Retinal pigment epithelial cell (primary cell): Measurements from ENCODE around the gene PAX8.

Source experiments
- DNase-seq: peaks from one replicate; pipeline ENCODE4 v3.0.0-alpha.2; 2010; ENCODE audit warnings: low read depth
- H3K4me3 ChIP-seq: 2 replicates; pipeline ENCODE4 v1.5.1; 2011; ENCODE audit warnings: mild to moderate bottlenecking, low read length, control low read depth, moderate library complexity
- TF ChIP-seq, protein P1 (sequence below): conservative IDR thresholded peaks from 2 replicates; pipeline ENCODE4 v1.5.1; 2011; ENCODE audit warnings: low read depth, low read length, control low read depth, inconsistent platforms

The PAX8 gene

DNA sequence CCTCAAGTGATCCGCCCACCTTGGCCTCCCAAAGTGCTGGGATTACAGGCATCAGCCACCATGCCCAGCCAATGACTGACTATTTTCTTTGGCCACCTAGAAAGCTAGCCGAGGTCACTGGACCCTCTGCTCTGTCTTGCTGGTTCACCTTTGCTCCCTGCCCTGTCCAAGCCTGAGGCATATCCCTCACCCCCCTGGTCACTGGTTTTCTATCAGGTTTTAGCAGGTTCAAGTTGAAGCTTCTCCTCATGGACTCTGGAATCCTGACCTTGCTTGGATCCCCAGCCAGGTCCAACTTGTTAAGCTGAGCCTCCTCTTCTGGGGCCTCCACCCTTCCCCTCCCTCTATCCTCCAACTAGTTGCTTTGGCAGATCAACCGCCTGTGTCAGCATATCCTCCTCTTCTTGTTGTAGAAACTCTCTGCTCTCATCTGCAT is 33.4 kb downstream of the PAX8 start:
- DNase-seq, result no peak
- TF ChIP-seq, protein P1, sequence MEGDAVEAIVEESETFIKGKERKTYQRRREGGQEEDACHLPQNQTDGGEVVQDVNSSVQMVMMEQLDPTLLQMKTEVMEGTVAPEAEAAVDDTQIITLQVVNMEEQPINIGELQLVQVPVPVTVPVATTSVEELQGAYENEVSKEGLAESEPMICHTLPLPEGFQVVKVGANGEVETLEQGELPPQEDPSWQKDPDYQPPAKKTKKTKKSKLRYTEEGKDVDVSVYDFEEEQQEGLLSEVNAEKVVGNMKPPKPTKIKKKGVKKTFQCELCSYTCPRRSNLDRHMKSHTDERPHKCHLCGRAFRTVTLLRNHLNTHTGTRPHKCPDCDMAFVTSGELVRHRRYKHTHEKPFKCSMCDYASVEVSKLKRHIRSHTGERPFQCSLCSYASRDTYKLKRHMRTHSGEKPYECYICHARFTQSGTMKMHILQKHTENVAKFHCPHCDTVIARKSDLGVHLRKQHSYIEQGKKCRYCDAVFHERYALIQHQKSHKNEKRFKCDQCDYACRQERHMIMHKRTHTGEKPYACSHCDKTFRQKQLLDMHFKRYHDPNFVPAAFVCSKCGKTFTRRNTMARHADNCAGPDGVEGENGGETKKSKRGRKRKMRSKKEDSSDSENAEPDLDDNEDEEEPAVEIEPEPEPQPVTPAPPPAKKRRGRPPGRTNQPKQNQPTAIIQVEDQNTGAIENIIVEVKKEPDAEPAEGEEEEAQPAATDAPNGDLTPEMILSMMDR, result no peak
- H3K4me3 ChIP-seq, result no peak overlapping the region

DNA sequence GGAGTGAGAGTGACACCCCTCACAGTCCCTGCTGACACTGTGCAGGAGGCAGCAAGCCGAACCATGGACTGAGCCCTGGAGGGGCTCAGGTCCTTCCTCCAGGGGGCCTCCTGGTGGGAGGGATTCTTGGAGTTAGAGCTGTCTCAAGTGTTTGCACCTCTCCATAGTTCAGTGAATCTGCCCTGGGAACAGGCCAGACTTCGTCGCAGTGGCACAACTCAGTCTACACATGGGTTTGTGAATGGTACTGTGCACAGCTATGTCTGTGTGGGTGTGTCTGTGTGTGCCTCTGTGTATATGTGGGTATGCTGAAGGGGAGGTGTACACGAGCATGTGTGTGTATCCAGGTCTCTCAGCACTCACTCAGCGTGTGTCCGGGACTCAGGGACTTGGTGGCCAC is 36.4 kb downstream of the PAX8 start:
- H3K4me3 ChIP-seq, result no peak overlapping the region
- TF ChIP-seq, protein P1, result no peak
- no peak for DNase-seq

DNA sequence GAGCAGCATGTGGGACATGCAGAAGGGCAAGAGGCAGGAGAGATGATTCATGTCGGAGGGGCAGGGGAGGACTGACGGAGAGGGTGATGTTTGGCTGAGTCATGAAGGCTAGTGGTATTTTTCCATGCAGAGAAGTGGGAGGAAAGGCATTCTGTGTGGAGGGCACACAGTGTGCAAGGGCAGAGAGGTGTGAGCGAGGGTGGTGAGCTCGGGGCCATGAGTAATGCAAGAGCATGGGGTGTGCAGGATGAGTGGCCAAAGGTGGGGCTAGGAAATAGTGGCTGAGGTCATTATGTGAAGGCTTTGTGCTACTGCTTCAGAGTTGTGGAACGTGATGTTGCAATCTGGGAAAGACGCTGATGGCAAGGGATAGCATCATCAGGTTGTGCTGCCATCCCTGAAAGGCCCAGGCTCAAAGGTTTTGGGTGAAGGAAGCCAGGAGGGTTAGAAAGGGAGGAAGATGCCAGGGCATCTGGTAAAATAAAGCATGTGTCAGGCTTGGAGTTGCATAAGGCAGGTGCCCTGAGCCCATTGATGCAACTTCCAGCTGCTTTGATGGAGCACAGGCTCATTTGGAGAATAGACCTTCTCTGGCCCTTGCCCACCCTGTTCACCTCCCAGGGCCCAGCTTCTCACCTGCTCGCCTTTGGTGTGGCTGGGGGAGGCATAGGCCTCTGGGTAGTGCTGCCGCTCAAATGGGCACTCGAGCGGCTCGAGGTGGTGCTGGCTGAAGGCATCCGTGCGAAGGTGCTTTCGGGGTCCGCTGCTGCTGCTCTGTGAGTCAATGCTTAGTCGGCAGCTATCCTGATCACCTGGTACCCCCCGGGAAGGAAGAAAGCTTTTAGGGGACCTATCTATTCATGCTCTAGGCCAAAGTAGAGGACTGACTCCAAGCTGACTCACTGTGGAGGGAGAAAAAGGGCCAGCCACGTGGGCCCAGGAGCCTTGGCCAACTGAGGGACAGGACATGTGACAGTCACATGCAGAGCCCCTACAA is 37.5 kb downstream of the PAX8 start:
- no peak overlapping the region for H3K4me3 ChIP-seq
- TF ChIP-seq, protein P1, result no peak
- DNase-seq, result peak; percentile 91

DNA sequence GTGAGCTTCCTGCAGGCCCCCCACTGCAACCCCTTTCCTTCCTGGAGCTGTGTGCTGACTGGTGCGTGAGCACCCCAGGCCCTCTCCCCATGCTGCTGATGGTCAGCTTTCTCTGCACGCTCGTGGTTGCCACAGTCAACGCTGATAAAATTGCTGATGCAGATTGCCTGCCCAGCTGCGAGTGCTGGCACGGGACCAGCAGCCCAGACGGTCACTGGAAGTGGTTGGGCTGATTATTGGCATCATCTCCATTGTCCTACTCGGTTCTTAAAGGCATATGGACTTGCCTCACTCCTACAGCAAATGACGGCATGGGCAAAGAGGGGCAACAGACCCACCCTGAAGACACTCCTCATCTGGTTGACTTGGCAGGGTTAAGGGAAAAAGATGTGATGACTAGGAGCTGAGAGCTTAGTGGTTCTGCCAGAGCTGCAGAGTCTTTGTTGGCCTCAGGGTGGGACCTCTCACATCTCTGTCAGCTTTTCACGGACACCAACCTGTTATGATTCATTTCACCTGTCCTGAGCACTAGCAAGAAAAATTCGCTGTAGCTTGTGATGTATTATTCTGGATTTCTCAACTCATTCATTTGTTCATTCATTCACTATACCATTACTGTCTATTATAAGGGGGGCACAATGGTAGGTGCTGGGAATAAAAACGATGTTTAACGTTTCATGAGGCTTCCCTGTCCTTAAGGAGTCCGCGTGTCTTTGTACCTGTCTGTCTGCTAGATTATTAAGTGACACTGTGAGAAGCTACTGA is 38.4 kb downstream of the PAX8 start:
- peak; percentile 48 for DNase-seq

DNA sequence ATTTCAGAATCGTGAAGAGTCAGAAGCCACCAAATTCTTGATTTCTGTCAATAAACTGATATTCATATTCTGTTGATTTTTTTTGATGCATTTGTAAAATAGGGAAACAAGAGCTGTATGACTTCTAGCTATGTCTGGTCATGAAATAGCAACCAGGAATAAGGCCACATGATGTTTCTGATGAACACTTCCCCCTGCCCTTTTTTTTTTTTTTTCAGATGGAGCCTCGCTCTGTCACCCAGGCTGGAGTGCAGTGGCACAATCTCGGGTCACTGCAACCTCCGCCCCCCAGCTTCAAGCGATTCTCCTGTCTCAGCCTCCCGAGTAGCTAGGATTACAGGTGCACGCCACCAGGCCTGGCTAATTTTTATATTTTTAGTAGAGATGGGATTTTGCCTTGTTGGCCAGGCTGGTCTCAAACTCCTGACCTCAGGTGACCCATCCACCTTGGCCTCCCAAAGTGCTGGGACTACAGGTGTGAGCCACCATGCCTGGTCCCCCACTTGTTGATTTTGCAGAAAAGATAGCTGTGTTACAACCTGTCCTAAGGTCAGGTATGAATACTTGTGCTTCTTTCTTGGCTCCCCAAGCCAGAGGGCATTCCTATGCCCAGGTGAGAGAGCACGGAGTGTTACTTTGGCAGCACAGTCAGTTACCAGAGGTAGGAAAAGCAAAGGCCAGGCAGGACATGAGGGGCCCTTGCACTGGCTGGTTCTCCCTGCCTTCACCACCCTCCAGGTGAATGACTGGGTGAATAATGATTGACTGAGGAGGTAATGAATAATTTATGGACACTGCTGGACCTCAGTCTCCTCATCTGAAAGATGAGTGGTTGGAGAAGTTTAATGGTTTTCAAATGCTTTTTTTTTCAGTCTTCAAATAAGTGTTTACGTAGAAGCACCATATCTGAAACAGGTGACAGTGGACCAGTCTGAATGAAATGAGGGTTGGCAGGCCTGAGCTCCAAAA is 39.6 kb downstream of the PAX8 start:
- no peak for DNase-seq
- H3K4me3 ChIP-seq, result no peak overlapping the region
- TF ChIP-seq, protein P1, result no peak

More for the DNA sequence above, 38.4 kb downstream of the PAX8 start:
- TF ChIP-seq, protein P1, result no peak
- H3K4me3 ChIP-seq, result no peak overlapping the region

DNA sequence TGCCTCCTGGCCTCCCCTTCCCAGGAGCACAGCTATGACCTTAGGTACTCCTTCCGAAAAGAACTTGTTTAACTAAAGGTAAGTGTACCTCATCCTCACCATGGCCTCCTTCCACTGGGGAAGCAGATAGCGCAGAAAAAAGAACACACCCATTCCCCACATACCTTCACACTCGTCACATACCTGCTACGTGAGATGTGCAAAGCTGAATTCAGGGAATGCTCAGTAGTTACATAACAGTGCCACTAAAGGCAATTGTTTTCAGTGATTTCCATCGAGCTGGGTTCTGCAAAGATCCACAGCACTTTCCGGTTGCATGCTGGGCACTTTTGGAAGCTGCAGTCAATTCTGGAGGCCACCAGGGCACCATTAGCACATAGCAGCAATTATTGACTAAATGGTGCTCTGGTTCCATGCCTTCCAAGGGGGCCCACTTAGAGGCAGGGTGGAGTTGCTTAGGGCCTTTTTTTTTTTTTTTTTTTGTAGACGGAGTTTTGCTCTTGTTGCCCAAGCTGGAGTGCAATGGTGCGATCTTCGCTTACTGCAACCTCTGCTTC is 41.0 kb downstream of the PAX8 start:
- no peak for DNase-seq
- TF ChIP-seq, protein P1, result no peak
- H3K4me3 ChIP-seq, result no peak overlapping the region
